Epidermal melanocyte (primary cell): ENCODE results near the gene S100B.
A peak's percentile ranks its signal among the peaks of the same experiment; 100 is the strongest.
"Not testable (repeated sequence)": the region's sequence is repeated elsewhere in the genome, so short reads cannot be mapped to it uniquely, and the experiment has no call there.

Experiments used
- DNase-seq: peaks from one replicate; pipeline ENCODE4 v3.0.0; 2011; ENCODE audit warnings: low spot score; ENCODE audit not compliant: insufficient read length

Gene S100B

GRCh38 chr21:46603228-46603627, 1.7 kb downstream of the S100B start:
- DNase-seq, result no peak

DNA sequence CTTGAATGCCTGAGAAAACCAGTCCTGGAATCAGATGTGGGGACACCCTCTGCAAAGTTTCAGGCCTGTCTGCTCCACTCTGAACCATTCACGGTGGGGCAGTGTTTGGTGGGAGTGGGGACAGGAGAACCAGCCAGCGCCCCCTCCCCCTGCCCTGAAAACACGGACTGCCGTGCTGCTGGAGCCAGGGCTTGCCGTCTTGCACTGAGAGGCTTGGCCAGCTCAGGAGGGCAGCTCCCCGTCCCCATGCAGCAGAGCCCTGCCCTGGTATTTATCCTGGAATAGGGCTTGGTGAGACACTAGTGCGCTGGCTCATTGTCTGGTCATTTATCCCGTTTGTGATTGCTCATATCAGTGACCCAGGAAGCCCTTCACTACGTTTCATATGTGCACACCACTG, 3.9 kb downstream of the S100B start:
- no peak for DNase-seq

DNA sequence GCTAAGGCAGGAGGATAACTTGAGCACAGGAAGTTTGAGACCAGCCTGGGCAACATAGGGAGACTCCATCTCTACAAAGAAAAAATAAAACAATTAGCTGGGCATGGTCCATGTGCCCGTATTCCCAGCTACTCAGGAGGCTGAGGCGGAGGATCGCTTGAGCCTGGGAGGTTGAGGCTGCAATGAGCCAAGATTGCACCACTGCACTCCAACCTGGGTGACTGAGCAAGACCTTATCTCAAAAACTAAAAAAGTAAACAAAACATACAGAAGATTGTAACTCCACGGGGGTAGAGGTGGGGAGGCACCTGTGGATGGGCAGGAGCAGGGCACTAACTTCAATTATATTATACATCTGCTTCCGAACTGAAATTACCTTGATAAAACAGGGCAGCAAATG, 4.6 kb downstream of the S100B start:
- DNase-seq, result no peak

DNA sequence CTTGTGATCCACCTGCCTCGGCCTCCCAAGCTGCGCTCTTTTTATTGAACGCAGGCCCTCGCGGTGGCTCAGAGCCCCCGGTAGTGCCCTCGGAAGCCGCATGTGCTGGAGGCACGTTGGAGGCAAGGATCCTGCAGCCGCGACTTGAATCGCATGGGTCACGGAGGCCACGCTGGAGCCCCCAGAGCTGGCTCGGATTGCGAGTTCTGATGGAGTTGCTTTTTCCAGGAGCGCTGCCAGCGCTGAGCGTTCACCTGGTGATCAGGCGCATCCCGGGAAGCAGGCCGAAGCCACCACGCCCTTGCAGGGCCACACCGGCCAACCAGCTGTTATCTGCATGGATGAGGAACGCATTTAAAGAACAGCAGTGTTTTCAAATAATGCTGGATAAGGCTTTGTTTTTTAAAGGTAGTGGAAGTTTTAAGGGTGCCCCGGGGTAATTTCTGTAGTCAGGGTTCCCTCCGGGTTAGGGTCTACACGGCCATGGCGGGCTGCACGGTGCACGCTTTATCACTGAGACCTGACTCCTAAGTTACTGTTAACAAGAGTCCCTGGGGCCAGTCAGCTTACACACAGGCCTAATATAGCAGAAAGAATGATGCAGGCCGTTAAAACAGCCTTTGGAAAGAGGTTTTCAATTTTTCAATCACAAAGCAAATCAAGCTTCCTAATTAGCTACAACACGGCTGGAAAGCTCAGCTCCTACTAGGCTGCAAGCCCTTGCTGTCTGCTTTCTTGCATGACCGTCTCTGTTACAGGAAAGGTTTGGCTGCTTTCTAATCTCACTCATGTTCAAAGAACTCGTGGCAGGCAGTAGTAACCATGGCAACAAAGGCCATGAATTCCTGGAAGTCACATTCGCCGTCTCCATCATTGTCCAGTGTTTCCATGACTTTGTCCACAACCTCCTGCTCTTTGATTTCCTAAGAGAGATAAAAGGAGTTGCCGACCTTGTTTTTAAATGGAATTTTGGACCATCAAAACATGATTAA, 6.0 kb downstream of the S100B start:
- peak; percentile 46 for DNase-seq

- no peak for DNase-seq
Observed at GRCh38 chr21:46597896-46598343, 7.0 kb downstream of the S100B start.

GRCh38 chr21:46597031-46597430, 7.9 kb downstream of the S100B start:
- DNase-seq, result no peak

DNA sequence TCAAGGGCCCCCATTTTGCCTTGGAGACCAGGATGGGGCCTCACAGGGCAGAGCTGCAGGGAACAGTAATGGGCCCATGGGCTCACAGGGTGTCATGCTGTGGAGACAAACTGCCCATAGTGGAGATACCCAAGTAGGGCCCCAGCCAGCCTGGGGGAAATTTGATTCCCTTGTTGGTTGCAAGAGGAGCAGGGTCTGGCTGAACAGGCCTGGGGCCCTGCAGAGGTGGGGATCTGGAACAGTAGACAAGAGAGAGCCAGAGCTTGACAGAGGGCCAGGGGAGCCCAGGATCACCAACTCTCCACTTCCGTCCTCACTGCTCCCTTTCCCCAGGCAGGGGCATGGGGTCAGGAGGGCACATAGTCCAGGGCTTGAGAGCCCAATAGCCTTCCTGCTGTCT, 8.7 kb downstream of the S100B start:
- no peak for DNase-seq

DNA sequence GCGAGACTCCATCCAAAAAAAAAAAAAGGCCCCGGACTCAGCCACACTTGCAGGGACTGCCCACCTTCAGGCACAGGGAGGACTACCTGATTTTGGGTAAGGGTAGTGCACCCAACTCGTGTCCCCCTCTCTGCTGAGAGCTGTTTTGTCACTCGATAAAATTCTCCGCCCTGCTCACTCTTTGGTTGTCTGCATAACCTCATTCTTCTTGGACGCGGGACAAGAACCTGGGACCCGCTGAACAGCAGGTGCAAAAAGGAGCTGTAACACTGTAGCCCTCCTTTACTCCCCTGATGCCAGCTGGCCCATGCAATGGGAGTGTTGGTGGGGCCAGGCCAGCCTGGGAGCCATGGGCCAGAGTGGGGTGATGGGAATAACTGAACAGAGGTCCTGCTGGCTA, 10.6 kb downstream of the S100B start:
- DNase-seq, result no peak

- DNase-seq, result no peak
Observed at GRCh38 chr21:46585191-46585953, 19.5 kb downstream of the S100B start.

DNA sequence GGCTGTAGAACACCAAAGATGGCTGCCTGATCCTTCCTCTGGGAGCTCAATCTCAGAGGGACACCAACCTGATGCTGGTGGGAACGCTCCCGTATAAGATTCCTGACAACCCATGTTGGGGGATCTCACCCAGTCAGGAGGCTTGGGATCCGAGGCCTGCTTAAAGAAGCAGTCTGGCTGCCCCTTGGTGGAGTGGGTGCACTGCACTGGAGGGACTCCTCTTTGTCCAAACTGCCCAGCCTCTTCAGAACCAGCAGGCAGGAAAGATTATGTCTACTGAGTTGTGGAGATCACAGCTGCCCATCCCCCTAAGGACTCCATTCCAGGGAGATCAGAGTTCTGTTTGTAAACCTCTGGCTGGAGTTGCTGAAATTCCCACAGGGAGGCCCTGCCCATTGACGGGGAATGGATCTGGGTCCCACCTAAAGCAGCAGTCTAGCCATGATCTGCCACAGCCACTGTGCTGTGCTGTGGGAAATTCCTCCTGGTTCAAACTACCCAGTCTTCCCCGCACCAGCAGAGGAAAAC, 23.0 kb downstream of the S100B start:
- DNase-seq, result no peak

DNA sequence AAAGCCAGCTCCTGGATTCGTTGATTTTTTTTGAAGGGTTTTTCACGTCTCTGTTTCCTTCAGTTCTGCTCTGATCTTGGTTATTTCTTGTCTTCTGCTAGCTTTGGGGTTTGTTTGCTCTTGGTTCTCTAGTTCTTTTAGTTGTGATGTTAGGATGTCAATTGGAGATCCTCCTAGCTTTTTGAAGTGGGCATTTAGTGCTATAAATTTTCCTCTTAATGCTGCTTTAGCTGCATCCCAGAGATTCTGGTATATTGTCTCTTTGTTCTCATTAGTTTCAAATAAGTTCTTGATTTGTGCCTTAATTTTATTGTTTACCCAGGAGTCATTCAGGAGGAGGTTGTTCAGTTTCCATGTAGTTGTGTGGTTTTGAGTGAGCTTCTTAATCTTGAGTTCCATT, 25.5 kb downstream of the S100B start:
- not testable (repeated sequence) for DNase-seq

- DNase-seq, result not testable (repeated sequence)
Observed at GRCh38 chr21:46577786-46578185, 27.1 kb downstream of the S100B start.

- DNase-seq, result no peak
Observed at GRCh38 chr21:46572850-46573249, 32.0 kb downstream of the S100B start.

- DNase-seq, result no peak
Observed at GRCh38 chr21:46570631-46571030, 34.3 kb downstream of the S100B start.

GRCh38 chr21:46570119-46570518, 34.8 kb downstream of the S100B start:
- DNase-seq, result no peak

- no peak for DNase-seq
Observed at GRCh38 chr21:46569081-46569480, 35.8 kb downstream of the S100B start.

- no peak for DNase-seq
Observed at GRCh38 chr21:46568562-46568961, 36.3 kb downstream of the S100B start.

DNA sequence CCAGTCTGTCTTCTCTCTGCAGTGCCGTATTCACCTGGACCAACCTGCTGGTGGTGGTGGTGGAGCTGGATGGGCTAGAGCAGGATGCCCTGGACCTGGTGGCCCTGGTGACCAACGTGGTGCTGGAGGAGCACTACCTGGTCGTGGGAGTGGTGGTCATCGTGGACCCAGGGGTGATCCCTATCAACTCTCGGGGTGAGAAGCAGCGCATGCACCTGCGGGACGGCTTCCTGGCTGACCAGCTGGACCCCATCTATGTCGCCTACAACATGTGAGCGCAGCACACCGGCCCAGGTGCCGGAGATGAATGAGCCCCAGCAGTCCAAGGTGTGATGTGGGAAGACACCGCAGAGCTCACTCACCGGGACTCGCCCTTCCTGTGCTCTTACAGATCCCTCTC, 37.5 kb downstream of the S100B start:
- no peak for DNase-seq

- DNase-seq, result no peak
Observed at GRCh38 chr21:46564391-46564790, 40.5 kb downstream of the S100B start.

- DNase-seq, result no peak
Observed at GRCh38 chr21:46562964-46563607, 41.8 kb downstream of the S100B start.

- no peak for DNase-seq
Observed at GRCh38 chr21:46562472-46562871, 42.4 kb downstream of the S100B start.
